Hepatocyte (in vitro differentiated cells): Measurements from ENCODE around the gene SLC35A1.

Experiments used
- EZH2phosphoT487 ChIP-seq: fragments of 200-600 bp; sonication (generic); IDR thresholded peaks from one replicate; pipeline ENCODE4 v1.6.1; 2018; ENCODE audit warnings: antibody characterized with exemption, mild to moderate bottlenecking, low read depth, moderate library complexity; ENCODE audit not compliant: unreplicated experiment, severe bottlenecking
- TF ChIP-seq, protein P1 (sequence below): fragments of 200-600 bp; sonication (generic); IDR thresholded peaks from 2 replicates; pipeline ENCODE4 v1.5.1; 2016; ENCODE audit warnings: antibody characterized with exemption, mild to moderate bottlenecking; ENCODE audit not compliant: poor library complexity

DNA sequence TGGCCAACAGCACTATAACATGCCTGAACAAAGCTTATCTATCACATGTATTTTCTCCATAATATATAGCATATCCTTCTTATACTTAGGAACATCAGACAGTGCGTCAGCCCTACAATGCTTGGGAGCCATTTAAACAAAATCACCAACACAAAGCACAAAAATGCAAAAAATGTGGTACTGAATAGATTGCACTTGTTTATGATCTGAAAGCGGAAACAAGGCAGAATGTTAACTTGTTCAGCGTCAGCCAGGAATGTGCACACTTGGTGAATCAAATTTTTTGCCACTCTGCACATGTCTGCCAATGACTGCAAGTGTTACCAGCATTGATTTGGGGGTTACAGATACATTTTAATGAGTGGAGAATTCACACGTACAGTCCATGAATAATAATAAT lies 14.8 kb downstream of the SLC35A1 start:
- TF ChIP-seq, protein P1, sequence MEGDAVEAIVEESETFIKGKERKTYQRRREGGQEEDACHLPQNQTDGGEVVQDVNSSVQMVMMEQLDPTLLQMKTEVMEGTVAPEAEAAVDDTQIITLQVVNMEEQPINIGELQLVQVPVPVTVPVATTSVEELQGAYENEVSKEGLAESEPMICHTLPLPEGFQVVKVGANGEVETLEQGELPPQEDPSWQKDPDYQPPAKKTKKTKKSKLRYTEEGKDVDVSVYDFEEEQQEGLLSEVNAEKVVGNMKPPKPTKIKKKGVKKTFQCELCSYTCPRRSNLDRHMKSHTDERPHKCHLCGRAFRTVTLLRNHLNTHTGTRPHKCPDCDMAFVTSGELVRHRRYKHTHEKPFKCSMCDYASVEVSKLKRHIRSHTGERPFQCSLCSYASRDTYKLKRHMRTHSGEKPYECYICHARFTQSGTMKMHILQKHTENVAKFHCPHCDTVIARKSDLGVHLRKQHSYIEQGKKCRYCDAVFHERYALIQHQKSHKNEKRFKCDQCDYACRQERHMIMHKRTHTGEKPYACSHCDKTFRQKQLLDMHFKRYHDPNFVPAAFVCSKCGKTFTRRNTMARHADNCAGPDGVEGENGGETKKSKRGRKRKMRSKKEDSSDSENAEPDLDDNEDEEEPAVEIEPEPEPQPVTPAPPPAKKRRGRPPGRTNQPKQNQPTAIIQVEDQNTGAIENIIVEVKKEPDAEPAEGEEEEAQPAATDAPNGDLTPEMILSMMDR = no peak
- TF ChIP-seq EZH2phosphoT487 = no peak
